ENCODE results near the gene WDFY2.
A peak's percentile ranks its signal among the peaks of the same experiment; 100 is the strongest.

Gene WDFY2

DNA sequence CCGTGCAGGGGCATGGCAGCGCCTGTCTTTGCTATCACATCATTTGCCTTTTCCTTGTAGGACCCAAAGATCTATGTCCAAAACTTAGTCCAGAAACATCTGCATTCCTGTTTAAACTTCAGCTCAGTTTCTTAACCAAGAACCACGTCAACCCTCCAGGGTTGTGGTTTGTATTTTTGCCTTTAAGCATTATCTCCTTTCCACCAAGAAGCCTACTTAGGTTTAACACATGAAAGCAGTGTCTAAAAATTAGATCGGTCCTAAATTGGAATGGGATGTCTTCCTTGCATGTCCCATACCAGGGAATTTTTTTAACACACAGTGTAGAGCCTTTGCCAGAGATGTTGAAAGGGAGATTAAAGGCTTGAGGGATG lies 180.9 kb downstream of the WDFY2 start:
- H3K36me3 ChIP-seq (ENCODE audit: control insufficient read depth, insufficient read depth, low read length), result peaks cover 6% of the 10 kb centered on the region
- no peaks in the 10 kb centered on the region for H3K27me3 ChIP-seq (ENCODE audit: control insufficient read depth, insufficient read depth, low read length)
- peaks cover 7% of the 10 kb centered on the region for H3K4me1 ChIP-seq (ENCODE audit: control insufficient read depth, insufficient read depth, low read length)
- no peak overlapping the region for H3K4me3 ChIP-seq (ENCODE audit: low read depth, low read length)
- no peaks in the 10 kb centered on the region for H3K9me3 ChIP-seq (ENCODE audit: control insufficient read depth, insufficient read depth, low read length)
- no peak overlapping the region for H3K9ac ChIP-seq (ENCODE audit: low read depth, low read length)

DNA sequence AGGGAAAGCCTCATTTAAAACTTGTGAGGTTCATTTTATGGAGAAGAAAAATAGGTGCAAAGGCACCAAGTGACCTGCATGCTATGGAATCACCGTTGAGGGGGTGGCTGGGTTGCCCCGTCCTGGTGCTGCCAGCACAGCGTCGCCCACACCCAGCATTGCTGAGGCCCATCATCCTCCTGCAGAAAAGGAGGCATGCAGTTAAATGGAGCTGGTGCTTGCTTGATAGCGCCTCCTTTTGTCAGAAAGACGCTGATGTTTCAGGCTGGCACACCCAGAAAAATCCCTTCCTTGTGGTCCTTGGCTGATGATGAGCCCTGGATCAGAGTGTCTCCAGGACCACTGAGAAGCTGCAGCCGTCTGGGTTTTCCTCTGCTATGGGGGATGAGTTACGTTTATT lies 182.8 kb downstream of the WDFY2 start:
- Histone ChIP-seq H3K9me3 (ENCODE audit: control insufficient read depth, insufficient read depth, low read length) (no peaks in the 10 kb centered on the region), H3K27me3 (ENCODE audit: control insufficient read depth, insufficient read depth, low read length) (no peaks in the 10 kb centered on the region), H3K4me3 (ENCODE audit: low read depth, low read length) (no peak overlapping the region), H3K36me3 (ENCODE audit: control insufficient read depth, insufficient read depth, low read length) (no peaks in the 10 kb centered on the region), H3K9ac (ENCODE audit: low read depth, low read length) (no peak overlapping the region), H3K4me1 (ENCODE audit: control insufficient read depth, insufficient read depth, low read length) (peaks cover 9% of the 10 kb centered on the region)

DNA sequence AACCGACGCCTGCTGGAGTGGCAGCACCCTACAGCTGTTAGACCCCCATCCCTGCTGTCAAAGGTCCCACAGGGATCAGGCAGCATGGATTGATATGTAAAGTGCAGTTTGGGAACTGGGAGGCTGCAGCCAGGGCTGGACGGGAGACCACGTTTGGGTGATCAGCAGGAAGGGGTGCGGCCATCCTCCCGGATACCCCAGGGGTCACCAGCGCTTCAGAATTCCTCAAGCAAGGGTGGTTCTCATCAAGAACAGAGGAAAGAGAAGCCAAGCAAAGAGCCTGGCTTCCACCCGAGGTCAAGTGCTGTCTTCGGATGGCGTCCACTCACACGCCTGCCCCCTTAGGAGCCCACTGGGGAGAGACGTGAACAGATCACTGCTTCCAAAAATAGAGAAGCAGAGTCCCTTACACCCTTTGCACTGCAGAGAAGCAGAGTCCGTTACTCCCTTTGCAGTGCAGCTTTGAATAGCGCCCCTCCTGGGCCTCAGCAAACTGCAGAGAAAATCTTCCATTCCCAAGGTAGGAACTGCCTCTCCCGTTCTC lies 184.2 kb downstream of the WDFY2 start:
- Histone ChIP-seq H3K4me3 (ENCODE audit: low read depth, low read length) (no peak overlapping the region), H3K27me3 (ENCODE audit: control insufficient read depth, insufficient read depth, low read length) (no peaks in the 10 kb centered on the region), H3K36me3 (ENCODE audit: control insufficient read depth, insufficient read depth, low read length) (no peaks in the 10 kb centered on the region), H3K4me1 (ENCODE audit: control insufficient read depth, insufficient read depth, low read length) (peaks cover 9% of the 10 kb centered on the region), H3K9ac (ENCODE audit: low read depth, low read length) (peak overlapping the region; percentile 42), H3K9me3 (ENCODE audit: control insufficient read depth, insufficient read depth, low read length) (no peaks in the 10 kb centered on the region)

DNA sequence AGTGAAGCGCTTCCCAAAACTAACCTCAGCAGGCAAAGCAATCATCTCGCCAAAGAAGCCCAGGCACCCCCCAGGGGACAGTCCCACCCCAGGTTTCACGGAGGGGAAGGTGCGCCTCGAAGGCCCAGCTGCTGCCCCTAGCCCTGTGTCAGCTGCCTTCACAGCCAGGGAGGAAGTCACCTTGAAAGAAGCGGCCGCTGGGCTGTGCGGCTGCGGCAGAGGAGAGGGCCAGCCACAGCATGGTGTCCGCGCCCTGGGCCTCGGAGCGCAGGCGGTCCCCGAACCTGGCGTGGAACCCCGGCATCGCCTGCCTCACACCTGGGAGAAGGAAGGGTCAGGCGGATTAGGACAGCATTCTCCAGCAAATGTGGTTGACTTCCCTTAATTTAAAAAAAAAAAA lies 184.7 kb downstream of the WDFY2 start:
- no peaks in the 10 kb centered on the region for H3K9me3 ChIP-seq (ENCODE audit: control insufficient read depth, insufficient read depth, low read length)
- peaks cover 9% of the 10 kb centered on the region for H3K4me1 ChIP-seq (ENCODE audit: control insufficient read depth, insufficient read depth, low read length)
- H3K9ac ChIP-seq (ENCODE audit: low read depth, low read length), result no peak overlapping the region
- H3K36me3 ChIP-seq (ENCODE audit: control insufficient read depth, insufficient read depth, low read length), result no peaks in the 10 kb centered on the region
- H3K27me3 ChIP-seq (ENCODE audit: control insufficient read depth, insufficient read depth, low read length), result no peaks in the 10 kb centered on the region
- no peak overlapping the region for H3K4me3 ChIP-seq (ENCODE audit: low read depth, low read length)

DNA sequence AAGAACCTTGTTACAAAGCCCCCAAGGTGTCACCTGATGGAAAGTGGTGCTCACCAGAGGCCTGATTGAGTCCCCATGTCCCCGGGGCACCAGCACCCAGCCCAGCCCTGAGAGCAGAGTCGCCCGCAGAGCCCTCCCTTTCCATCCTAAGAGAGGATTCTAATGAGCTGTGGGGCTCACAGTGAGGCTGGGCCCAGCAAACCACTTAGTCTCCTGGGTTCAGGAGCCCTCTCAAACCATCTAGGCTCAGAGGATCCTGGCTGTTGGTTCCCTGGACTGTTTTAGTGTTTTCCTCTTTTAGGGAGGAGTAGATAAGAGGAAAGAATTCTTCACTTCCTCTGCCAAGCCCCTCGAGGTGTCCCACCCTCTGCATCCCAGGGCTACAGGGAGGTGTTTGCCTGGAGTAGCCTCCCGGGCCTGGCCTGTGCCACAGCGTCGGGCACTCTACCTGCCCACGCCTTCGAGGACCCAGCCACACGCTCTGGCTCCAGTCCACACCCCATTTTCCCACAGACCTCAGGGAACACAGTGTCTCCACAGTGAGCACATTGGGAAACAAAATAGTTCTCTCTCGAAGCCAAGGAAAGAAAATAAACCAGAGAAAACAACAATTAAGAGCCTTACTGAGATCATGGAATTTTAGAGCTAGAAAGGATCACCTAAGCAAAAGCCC lies 185.3 kb downstream of the WDFY2 start:
- H3K4me3 ChIP-seq (ENCODE audit: low read depth, low read length), result no peak overlapping the region
- H3K36me3 ChIP-seq (ENCODE audit: control insufficient read depth, insufficient read depth, low read length), result no peaks in the 10 kb centered on the region
- H3K27me3 ChIP-seq (ENCODE audit: control insufficient read depth, insufficient read depth, low read length), result no peaks in the 10 kb centered on the region
- peaks cover 9% of the 10 kb centered on the region for H3K4me1 ChIP-seq (ENCODE audit: control insufficient read depth, insufficient read depth, low read length)
- H3K9ac ChIP-seq (ENCODE audit: low read depth, low read length), result no peak overlapping the region
- no peaks in the 10 kb centered on the region for H3K9me3 ChIP-seq (ENCODE audit: control insufficient read depth, insufficient read depth, low read length)

DNA sequence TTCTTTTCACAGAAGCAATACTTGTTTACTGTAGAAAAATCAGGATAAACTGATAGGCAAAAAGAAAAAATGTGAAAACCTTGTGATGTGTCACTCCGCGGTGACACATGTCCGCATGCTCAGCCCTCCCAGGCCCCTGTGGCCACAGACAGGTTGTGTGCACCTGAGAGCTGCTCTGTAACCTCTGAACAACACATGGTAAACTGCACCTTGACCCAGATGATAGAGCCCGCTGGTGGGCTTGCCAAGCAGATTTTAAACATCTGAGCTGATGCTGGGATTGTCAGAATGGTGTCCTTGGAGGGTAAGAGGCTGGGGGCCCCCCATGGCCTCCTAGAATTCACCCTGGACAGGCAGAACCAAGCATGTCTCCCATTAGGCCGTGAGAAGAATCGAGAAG lies 185.9 kb downstream of the WDFY2 start:
- Histone ChIP-seq H3K36me3 (ENCODE audit: control insufficient read depth, insufficient read depth, low read length) (no peaks in the 10 kb centered on the region), H3K4me3 (ENCODE audit: low read depth, low read length) (no peak overlapping the region), H3K9me3 (ENCODE audit: control insufficient read depth, insufficient read depth, low read length) (no peaks in the 10 kb centered on the region), H3K9ac (ENCODE audit: low read depth, low read length) (no peak overlapping the region), H3K27me3 (ENCODE audit: control insufficient read depth, insufficient read depth, low read length) (no peaks in the 10 kb centered on the region), H3K4me1 (ENCODE audit: control insufficient read depth, insufficient read depth, low read length) (peaks cover 9% of the 10 kb centered on the region)

DNA sequence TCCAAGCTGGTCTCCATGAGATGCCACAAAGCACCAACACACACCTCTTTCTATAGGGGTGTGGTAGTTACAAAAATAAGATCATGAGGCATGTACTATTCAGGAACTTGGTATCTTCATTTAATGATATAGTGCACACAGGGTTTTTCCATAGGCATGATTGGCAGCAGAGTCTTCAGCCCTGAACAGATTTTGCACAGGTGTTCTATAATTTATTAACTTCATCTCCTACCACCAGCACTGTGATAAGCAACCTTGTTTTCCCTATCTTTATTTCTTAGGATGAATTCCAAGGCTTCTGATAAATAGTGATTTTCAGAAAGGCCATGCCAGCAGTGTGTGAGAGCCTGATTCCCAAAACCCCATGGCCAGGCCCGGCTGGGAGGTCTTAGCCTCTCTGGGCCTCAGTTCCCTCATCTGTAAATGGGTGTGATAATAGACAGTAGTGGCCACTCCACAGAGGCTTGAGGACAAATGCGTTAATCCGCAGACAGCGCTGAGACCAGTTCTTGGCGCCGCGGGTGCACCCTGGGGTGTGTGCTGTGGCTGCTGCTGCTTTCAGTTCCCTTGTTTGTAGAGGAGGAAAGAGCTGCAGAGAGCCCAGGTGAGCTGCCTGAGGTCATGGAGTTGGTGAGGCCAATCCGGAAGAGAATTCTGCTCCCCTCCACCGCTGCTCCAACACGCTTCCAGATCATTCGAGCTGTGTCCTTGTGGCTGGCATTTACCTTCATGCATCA lies 186.6 kb downstream of the WDFY2 start:
- Histone ChIP-seq H3K9me3 (ENCODE audit: control insufficient read depth, insufficient read depth, low read length) (no peaks in the 10 kb centered on the region), H3K9ac (ENCODE audit: low read depth, low read length) (no peak overlapping the region), H3K4me1 (ENCODE audit: control insufficient read depth, insufficient read depth, low read length) (peaks cover 9% of the 10 kb centered on the region), H3K27me3 (ENCODE audit: control insufficient read depth, insufficient read depth, low read length) (no peaks in the 10 kb centered on the region), H3K4me3 (ENCODE audit: low read depth, low read length) (no peak overlapping the region), H3K36me3 (ENCODE audit: control insufficient read depth, insufficient read depth, low read length) (no peaks in the 10 kb centered on the region)

DNA sequence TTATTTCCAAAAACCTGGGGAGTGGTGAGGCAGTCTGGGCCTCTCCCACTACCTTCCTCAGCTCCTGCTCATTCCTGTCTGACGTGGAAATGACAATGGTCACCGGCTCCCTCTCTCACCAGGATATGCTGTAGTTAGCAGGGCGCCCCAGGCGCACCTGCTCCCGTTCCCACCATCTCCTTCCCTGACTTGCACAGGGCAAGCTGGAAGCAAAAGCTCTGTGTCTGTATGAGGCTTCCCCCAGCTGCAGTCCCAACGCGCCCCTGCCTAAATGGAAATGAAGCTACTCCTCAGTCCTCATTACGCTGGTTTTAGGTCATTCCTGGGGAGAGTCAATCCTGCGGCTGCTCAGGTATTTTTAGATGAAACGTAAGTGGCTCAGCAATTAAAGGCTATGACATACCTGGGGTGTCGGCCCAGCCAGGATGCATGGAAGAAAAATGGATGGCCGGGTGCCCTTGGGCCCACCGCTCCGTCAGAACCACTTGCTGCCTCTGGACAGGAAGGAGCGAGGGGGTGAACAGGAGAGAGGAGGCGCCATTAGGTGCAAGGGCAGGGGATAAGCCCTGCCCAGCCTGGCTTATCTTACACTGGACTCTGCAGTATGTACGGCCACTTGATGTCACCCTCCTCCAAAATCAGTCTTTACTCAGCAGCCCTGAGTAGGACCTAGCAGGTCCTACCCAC lies 187.3 kb downstream of the WDFY2 start:
- Histone ChIP-seq H3K4me3 (ENCODE audit: low read depth, low read length) (no peak overlapping the region), H3K9me3 (ENCODE audit: control insufficient read depth, insufficient read depth, low read length) (no peaks in the 10 kb centered on the region), H3K27me3 (ENCODE audit: control insufficient read depth, insufficient read depth, low read length) (no peaks in the 10 kb centered on the region), H3K36me3 (ENCODE audit: control insufficient read depth, insufficient read depth, low read length) (no peaks in the 10 kb centered on the region), H3K4me1 (ENCODE audit: control insufficient read depth, insufficient read depth, low read length) (peaks cover 9% of the 10 kb centered on the region), H3K9ac (ENCODE audit: low read depth, low read length) (no peak overlapping the region)

DNA sequence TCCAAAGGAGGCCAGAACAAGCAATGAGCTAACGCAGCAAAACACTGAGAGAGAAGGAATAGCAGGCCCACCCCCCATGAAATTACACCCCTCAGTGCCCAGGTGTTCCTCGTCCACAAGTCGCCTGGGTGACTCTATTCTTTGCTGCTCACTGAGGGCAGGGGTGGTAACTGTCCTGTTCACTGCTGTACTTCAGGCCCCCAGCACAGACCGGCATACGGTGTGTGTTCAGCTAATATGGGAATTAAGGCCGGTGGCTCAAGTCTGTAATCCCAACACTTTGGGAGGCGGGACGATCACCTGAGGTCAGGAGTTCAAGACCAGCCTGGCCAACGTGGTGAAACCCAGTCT lies 187.8 kb downstream of the WDFY2 start:
- Histone ChIP-seq H3K9me3 (ENCODE audit: control insufficient read depth, insufficient read depth, low read length) (no peaks in the 10 kb centered on the region), H3K36me3 (ENCODE audit: control insufficient read depth, insufficient read depth, low read length) (no peaks in the 10 kb centered on the region), H3K27me3 (ENCODE audit: control insufficient read depth, insufficient read depth, low read length) (no peaks in the 10 kb centered on the region), H3K4me3 (ENCODE audit: low read depth, low read length) (no peak overlapping the region), H3K4me1 (ENCODE audit: control insufficient read depth, insufficient read depth, low read length) (peaks cover 9% of the 10 kb centered on the region), H3K9ac (ENCODE audit: low read depth, low read length) (no peak overlapping the region)

DNA sequence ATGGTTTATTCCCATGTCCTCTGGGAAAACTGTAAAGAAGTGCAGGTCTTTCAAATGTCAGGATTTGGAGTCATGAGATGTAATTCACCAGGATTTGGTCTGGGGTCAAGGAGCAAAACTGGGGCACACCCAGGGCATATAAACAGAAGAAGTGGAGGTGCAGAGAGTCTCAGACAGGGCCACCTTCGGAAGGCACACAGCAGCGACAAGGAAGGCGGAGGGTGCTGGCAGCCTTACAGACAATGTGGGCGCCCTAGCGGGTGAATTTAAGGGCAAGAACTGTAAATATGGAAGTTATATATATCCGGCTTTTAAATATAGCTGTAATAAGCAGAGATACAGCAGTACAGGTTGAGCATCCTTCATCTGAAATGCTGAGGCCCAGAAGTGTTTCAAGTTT lies 188.5 kb downstream of the WDFY2 start:
- Histone ChIP-seq H3K4me1 (ENCODE audit: control insufficient read depth, insufficient read depth, low read length) (peaks cover 9% of the 10 kb centered on the region), H3K4me3 (ENCODE audit: low read depth, low read length) (no peak overlapping the region), H3K27me3 (ENCODE audit: control insufficient read depth, insufficient read depth, low read length) (no peaks in the 10 kb centered on the region), H3K9ac (ENCODE audit: low read depth, low read length) (no peak overlapping the region), H3K9me3 (ENCODE audit: control insufficient read depth, insufficient read depth, low read length) (no peaks in the 10 kb centered on the region), H3K36me3 (ENCODE audit: control insufficient read depth, insufficient read depth, low read length) (no peaks in the 10 kb centered on the region)

DNA sequence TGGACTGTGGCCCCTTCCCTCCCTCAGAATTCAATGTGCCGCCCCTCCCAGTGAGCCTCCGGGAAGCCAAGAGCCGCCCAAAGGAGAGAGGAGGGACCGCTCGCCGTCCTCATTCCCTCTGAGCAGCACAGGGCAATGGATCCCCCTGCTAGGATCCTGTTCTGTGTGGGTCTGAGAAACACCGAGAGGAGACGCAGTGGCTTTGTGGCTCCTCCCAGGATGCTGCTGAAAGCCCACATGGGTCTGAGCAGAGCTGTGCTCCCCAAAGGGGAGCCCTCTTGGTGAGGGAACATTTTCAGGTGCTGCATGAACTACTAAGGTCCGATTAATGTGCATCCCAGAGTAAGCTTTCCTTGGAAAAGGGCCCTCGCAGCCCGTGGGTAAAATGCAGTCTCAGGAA lies 189.3 kb downstream of the WDFY2 start:
- H3K36me3 ChIP-seq (ENCODE audit: control insufficient read depth, insufficient read depth, low read length), result no peaks in the 10 kb centered on the region
- H3K4me1 ChIP-seq (ENCODE audit: control insufficient read depth, insufficient read depth, low read length), result peaks cover 4% of the 10 kb centered on the region
- no peaks in the 10 kb centered on the region for H3K9me3 ChIP-seq (ENCODE audit: control insufficient read depth, insufficient read depth, low read length)
- no peak overlapping the region for H3K9ac ChIP-seq (ENCODE audit: low read depth, low read length)
- no peak overlapping the region for H3K4me3 ChIP-seq (ENCODE audit: low read depth, low read length)
- H3K27me3 ChIP-seq (ENCODE audit: control insufficient read depth, insufficient read depth, low read length), result no peaks in the 10 kb centered on the region

DNA sequence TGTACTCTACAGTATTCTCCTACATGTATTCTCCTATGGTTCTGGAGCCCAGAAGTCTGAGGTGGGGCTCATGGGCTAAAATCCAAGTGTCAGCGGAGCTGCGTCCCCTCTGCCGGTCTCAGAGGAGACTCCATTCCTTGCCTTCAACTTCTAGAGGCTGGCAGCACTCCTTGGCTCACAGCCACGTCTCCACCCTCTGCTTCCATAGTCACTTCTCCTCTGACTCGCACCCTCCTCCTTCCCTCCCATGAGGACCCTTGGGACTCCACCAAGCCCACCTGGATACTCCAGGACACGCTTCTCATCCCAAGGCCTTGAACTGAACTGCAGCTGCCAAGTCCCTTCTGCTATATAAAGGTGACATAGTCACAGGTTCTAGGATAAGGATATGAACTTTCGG lies 191.9 kb downstream of the WDFY2 start:
- H3K9ac ChIP-seq (ENCODE audit: low read depth, low read length), result no peak overlapping the region
- no peaks in the 10 kb centered on the region for H3K36me3 ChIP-seq (ENCODE audit: control insufficient read depth, insufficient read depth, low read length)
- H3K27me3 ChIP-seq (ENCODE audit: control insufficient read depth, insufficient read depth, low read length), result no peaks in the 10 kb centered on the region
- H3K4me3 ChIP-seq (ENCODE audit: low read depth, low read length), result no peak overlapping the region
- H3K9me3 ChIP-seq (ENCODE audit: control insufficient read depth, insufficient read depth, low read length), result no peaks in the 10 kb centered on the region
- H3K4me1 ChIP-seq (ENCODE audit: control insufficient read depth, insufficient read depth, low read length), result peaks cover 2% of the 10 kb centered on the region
